HCT116 (cell line): ENCODE data around the gene PABPC3. TPM values are rescaled to one million over a fixed set of nuclear protein-coding genes. Genes with fewer than 3 reads are reported as not detected.

ENCODE experiments used
- ATAC-seq: fragments of 200-7000 bp; cut with Tn5 transposase; 2 replicates; pipeline ENCODE4 v1.9.1; 2020; ENCODE audit warnings: mild to moderate bottlenecking, moderate library complexity
- BruUV-seq: library from RNA; stranded (reverse); fragments of 400-500 nt; replicated peaks from 2 replicates; lab custom pipeline; 2021; lab: Mats Ljungman, UMichigan
- CTCF ChIA-PET: fragments of 300-600 bp; sonication (Branson Sonifier 250); formaldehyde crosslinking; loops from one replicate; lab custom pipeline; 2021; ENCODE audit warnings: antibody characterized with exemption; lab: Charles Lee
- POLR2A ChIA-PET: fragments of 300-600, 350-600 bp; sonication (Branson Sonifier 250); formaldehyde crosslinking; loops from one replicate; lab custom pipeline; 2021; ENCODE audit warnings: antibody characterized with exemption; lab: Charles Lee
- RAD21 ChIA-PET, 2 experiments: fragments of 300-600 bp; sonication (Branson Sonifier 250); formaldehyde crosslinking; loops; one replicate each; lab custom pipeline; 2023; ENCODE audit warnings: low total read pairs in 2 of 2; ENCODE audit not compliant: uncharacterized antibody in 2 of 2, unreplicated experiment in 2 of 2, low non-redundant PET in 1 of 2; lab: Charles Lee
- DNase-seq: peaks from one replicate; pipeline ENCODE4 v3.0.0-alpha.2; 2010; ENCODE audit warnings: low read depth, low spot score
- H2AFZ ChIP-seq: fragments of 200-600 bp; shearing (Covaris generic), sonication (generic); 2 replicates; pipeline ENCODE4 v1.6.1; 2017; ENCODE audit warnings: low read depth, mixed run types, mixed read lengths, antibody characterized with exemption, low read length; ENCODE audit not compliant: poor library complexity, severe bottlenecking
- H3K27ac ChIP-seq: 2 replicates; pipeline ENCODE4 v1.5.1; 2012; ENCODE audit warnings: low read depth, low read length
- H3K27me3 ChIP-seq: fragments of 200-600 bp; sonication (generic); 2 replicates; pipeline ENCODE4 v1.6.1; 2016; ENCODE audit warnings: mixed run types, low read length, mixed read lengths; ENCODE audit not compliant: insufficient read depth
- H3K36me3 ChIP-seq, 2 experiments: fragments of 200-500 bp in 1 of 2; fragments of 200-600 bp in 1 of 2; sonication (Bioruptor generic) in 1 of 2; sonication (generic) in 1 of 2; 2 replicates each; pipeline versions ENCODE4 v1.5.1 to v1.6.1; 2014 to 2016; ENCODE audit warnings: low read length in 2 of 2, inconsistent platforms in 1 of 2, mixed read lengths in 1 of 2, mixed run types in 1 of 2; ENCODE audit not compliant: insufficient read depth in 2 of 2, control insufficient read depth in 1 of 2
- H3K4me1 ChIP-seq, 2 experiments: fragments of 200-600 bp in 1 of 2; sonication (generic) in 1 of 2; 2 replicates each; pipeline versions ENCODE4 v1.5.1 to v1.6.1; 2012 to 2017; ENCODE audit warnings: low read length in 2 of 2, inconsistent platforms in 1 of 2, mild to moderate bottlenecking in 1 of 2, mixed read lengths in 1 of 2, mixed run types in 1 of 2, moderate library complexity in 1 of 2; ENCODE audit not compliant: insufficient read depth in 2 of 2, control insufficient read depth in 1 of 2
- H3K4me2 ChIP-seq: fragments of 200-600 bp; sonication (generic); 2 replicates; pipeline ENCODE4 v1.6.1; 2017; ENCODE audit warnings: mixed run types, low read length, mixed read lengths
- H3K4me3 ChIP-seq, 2 experiments: fragments of 200-600 bp in 1 of 2; sonication (generic) in 1 of 2; replicated peaks in 1 of 2; 2 replicates each; pipeline ENCODE4 v1.5.1; 2011 to 2016; ENCODE audit warnings: low read length in 2 of 2, control low read depth in 1 of 2, low read depth in 1 of 2, mild to moderate bottlenecking in 1 of 2, mixed read lengths in 1 of 2, mixed run types in 1 of 2
- H3K79me2 ChIP-seq: fragments of 200-600 bp; sonication (generic); 2 replicates; pipeline ENCODE4 v1.6.1; 2017; ENCODE audit warnings: mild to moderate bottlenecking, mixed run types, low read length, moderate library complexity, mixed read lengths; ENCODE audit not compliant: insufficient read depth
- H3K9ac ChIP-seq: fragments of 200-600 bp; sonication (generic); 2 replicates; pipeline ENCODE4 v1.6.1; 2016; ENCODE audit warnings: low read length, mixed read lengths
- H3K9me2 ChIP-seq: fragments of 200-600 bp; sonication (generic), shearing (Covaris generic); 2 replicates; pipeline ENCODE4 v1.6.1; 2017; ENCODE audit warnings: mixed run types, mild to moderate bottlenecking, moderate library complexity; ENCODE audit not compliant: insufficient read depth
- H3K9me3 ChIP-seq, 2 experiments: fragments of 200-500 bp in 1 of 2; fragments of 200-600 bp in 1 of 2; sonication (Bioruptor generic) in 1 of 2; sonication (generic) in 1 of 2; 2 replicates each; pipeline ENCODE4 v1.6.1; 2014 to 2017; ENCODE audit warnings: low read length in 2 of 2, mixed read lengths in 2 of 2, inconsistent platforms in 1 of 2, low read depth in 1 of 2, mild to moderate bottlenecking in 1 of 2, mixed run types in 1 of 2, moderate library complexity in 1 of 2; ENCODE audit not compliant: control insufficient read depth in 1 of 2, insufficient read depth in 1 of 2
- H4K20me1 ChIP-seq: fragments of 200-600 bp; sonication (generic), shearing (Covaris generic); 2 replicates; pipeline ENCODE4 v1.6.1; 2017; ENCODE audit warnings: mixed run types, mild to moderate bottlenecking, moderate library complexity; ENCODE audit not compliant: insufficient read depth
- CBX3 ChIP-seq: IDR thresholded peaks from 2 replicates; pipeline ENCODE4 v1.6.1; 2012; ENCODE audit warnings: low read depth
- CEBPB ChIP-seq: IDR thresholded peaks from 2 replicates; pipeline ENCODE4 v1.6.1; 2012; ENCODE audit warnings: low read depth
- ELF1 ChIP-seq: IDR thresholded peaks from 2 replicates; pipeline ENCODE4 v1.6.1; 2012; ENCODE audit warnings: low read depth, borderline replicate concordance
- FOSL1 ChIP-seq: IDR thresholded peaks from 2 replicates; pipeline ENCODE4 v1.6.1; 2012; ENCODE audit warnings: low read depth
- JUND ChIP-seq: IDR thresholded peaks from 2 replicates; pipeline ENCODE4 v1.6.1; 2012
- RAD21 ChIP-seq: IDR thresholded peaks from 2 replicates; pipeline ENCODE4 v1.6.1; 2012; ENCODE audit warnings: low read depth, mild to moderate bottlenecking
- SIN3A ChIP-seq: IDR thresholded peaks from 2 replicates; pipeline ENCODE4 v1.6.1; 2012; ENCODE audit warnings: low read depth
- YY1 ChIP-seq: IDR thresholded peaks from 2 replicates; pipeline ENCODE4 v1.6.1; 2011; ENCODE audit warnings: low read length, low read depth, moderate library complexity, mild to moderate bottlenecking; ENCODE audit not compliant: insufficient replicate concordance; ENCODE audit errors: extremely low read depth
- ZNF274 ChIP-seq: fragments of 200-500 bp; sonication (Bioruptor generic); IDR thresholded peaks from 2 replicates; pipeline ENCODE4 v1.6.1; 2014; ENCODE audit warnings: mild to moderate bottlenecking, low read depth, low read length, inconsistent platforms
- intact Hi-C: fragments of 100-400 bp; cut with micrococcal nuclease; formaldehyde crosslinking; loops from 2 replicates; pipeline ENCODE4 v1.10.0; 2022
- total RNA-seq: library from RNA; stranded (reverse); gene quantifications from one replicate; pipeline ENCODE4 v1.2.1, GENCODE V29; 2021; ENCODE audit not compliant: unreplicated experiment
- TF ChIP-seq, protein P1 (sequence below): IDR thresholded peaks from 2 replicates; pipeline ENCODE4 v1.6.1; 2011; ENCODE audit warnings: mild to moderate bottlenecking, low read length, moderate library complexity; ENCODE audit not compliant: insufficient replicate concordance; ENCODE audit errors: extremely low read depth
- TF ChIP-seq, protein P2 (sequence below): IDR thresholded peaks from 2 replicates; pipeline ENCODE4 v1.6.1; 2012

Gene PABPC3
- total RNA-seq, 1 experiment from 2014 or later: 0.59 TPM

DNA sequence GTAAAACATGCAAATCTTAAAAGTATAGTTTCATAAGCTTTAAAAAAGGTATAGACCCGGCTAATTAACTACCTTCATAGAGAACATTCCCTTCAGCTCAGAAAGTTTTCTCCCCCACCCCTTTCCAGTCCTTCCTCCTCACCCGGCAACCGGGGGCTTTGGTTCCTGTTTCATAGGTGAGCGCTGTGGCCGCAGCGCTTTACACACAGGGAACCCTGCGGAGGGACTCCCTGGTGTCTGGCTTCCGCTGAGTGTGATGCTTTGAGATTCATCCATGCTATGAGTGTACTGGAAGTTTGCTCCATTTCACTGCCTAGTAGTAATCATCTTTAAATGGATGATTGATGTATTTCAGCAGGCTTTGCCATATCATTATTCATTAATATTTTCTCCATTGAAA lies 26.0 kb upstream of the PABPC3 start (continued):
- TF ChIP-seq, protein P1, sequence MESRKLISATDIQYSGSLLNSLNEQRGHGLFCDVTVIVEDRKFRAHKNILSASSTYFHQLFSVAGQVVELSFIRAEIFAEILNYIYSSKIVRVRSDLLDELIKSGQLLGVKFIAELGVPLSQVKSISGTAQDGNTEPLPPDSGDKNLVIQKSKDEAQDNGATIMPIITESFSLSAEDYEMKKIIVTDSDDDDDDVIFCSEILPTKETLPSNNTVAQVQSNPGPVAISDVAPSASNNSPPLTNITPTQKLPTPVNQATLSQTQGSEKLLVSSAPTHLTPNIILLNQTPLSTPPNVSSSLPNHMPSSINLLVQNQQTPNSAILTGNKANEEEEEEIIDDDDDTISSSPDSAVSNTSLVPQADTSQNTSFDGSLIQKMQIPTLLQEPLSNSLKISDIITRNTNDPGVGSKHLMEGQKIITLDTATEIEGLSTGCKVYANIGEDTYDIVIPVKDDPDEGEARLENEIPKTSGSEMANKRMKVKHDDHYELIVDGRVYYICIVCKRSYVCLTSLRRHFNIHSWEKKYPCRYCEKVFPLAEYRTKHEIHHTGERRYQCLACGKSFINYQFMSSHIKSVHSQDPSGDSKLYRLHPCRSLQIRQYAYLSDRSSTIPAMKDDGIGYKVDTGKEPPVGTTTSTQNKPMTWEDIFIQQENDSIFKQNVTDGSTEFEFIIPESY: no peak
- TF ChIP-seq FOSL1 (no peak), CEBPB (no peak), ELF1 (no peak), SIN3A (no peak)
- TF ChIP-seq, protein P2, sequence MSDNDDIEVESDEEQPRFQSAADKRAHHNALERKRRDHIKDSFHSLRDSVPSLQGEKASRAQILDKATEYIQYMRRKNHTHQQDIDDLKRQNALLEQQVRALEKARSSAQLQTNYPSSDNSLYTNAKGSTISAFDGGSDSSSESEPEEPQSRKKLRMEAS: no peak

DNA sequence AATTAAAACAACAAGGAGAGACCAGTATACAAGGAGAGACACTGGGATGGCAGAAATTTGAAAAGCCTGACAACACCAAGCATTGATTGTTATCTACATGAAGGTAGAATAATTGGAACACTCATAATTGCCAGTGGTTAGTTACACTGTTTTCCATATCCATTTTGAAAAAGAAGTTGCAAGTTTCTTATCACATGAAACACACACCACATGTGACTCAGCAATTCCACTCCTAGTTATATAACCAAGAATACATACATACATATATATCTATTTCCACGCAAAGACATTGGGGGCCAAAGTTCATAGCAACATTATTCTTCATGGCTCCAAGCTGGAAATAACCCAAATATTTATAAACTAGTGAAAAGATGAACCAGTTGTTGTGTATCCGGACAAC lies 15.2 kb upstream of the PABPC3 start:
- BruUV-seq: no TSS peak
- Histone ChIP-seq H3K4me3 (no peak overlapping the region), H4K20me1 (no peaks in the 10 kb centered on the region), H2AFZ (no peak overlapping the region), H3K9me2 (no peaks in the 10 kb centered on the region), H3K4me2 (no peak overlapping the region), H3K27ac (no peak overlapping the region), H3K9me3 (no peaks in the 10 kb centered on the region), H3K36me3 (no peaks in the 10 kb centered on the region), H3K9ac (no peak overlapping the region), H3K27me3 (no peaks in the 10 kb centered on the region), H3K4me1 (no peaks in the 10 kb centered on the region), H3K79me2 (no peaks in the 10 kb centered on the region)
- intact Hi-C loops: no loop called here
- ChIA-PET CTCF (no interaction called here), POLR2A (no interaction called here), RAD21 (no interaction called here)
- ATAC-seq: no peak
- no peak for TF ChIP-seq RAD21
- TF ChIP-seq YY1: no peak
- no peak for TF ChIP-seq ZNF274
- no peak for TF ChIP-seq CBX3
- TF ChIP-seq ELF1: no peak
- TF ChIP-seq JUND: no peak
- DNase-seq: no peak
